G401.6 (cell line): ENCODE measurements around the gene ELP1.
"Not testable (repeated sequence)": the region's sequence is repeated elsewhere in the genome, so short reads cannot be mapped to it uniquely, and the experiment has no call there.

ENCODE experiments used
- FAIRE-seq: peaks from 2 replicates; lab custom pipeline; 2012; peaks lifted over from hg19 to GRCh38; lab: Jason Lieb, UNC

The ELP1 gene

DNA sequence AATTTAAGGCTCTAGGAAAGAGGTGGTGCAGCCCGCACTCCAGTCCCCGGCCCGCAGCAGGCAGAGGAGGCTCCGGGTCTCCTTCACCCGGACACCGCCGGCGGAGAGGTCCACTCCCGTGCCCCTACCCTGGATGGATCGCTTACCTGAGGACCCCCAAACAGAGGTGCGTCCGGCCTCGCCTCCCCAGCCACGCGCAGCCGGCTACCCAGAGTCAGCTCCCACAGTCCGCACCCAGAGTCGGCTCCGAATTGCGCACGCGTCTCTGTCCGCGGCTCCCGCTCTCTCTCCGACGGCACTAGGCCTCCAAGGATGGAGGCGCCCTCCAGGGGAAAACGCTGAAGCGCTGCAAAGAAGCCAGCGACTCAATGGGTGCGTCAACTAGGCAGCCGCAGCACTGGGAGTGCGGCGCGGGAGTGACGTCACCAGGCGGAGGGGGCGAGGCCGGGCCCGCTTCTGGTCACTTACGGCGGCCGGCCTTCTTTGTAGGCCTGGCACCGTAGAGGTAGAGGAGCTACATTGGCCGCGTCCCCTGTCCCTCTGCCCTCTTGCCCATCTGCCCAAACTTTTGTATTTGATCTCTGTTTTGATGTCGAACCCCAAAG, at the start of gene ELP1:
TSS of gene ELP1 (minus strand) at position 407 of the 605 bp plus-strand sequence. CDS start 2,978 bp downstream, outside the sequence.
- no peak for FAIRE-seq

DNA sequence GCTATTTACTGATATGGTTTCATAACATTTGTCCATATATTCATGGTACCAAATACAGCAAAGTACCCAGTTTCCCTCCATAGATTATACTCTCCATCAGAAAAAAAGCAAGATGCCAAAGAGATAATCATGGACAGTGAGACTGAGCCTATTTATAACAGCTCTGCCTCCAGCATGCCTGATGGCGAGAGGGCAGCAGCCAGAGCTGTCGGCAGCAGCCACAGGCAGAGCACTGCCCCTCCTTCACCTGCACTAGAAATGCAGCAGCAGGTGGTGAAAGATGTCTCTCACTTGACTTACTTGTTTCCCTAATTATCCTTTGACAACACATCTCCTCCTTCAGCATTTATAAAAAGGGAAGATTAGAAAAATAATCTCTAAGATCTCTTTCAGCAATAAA, 47.0 kb upstream of the ELP1 start:
- FAIRE-seq, result no peak

- FAIRE-seq, result no peak
Measured at GRCh38 chr9:108978205-108978604, 44.3 kb upstream of the ELP1 start.

DNA sequence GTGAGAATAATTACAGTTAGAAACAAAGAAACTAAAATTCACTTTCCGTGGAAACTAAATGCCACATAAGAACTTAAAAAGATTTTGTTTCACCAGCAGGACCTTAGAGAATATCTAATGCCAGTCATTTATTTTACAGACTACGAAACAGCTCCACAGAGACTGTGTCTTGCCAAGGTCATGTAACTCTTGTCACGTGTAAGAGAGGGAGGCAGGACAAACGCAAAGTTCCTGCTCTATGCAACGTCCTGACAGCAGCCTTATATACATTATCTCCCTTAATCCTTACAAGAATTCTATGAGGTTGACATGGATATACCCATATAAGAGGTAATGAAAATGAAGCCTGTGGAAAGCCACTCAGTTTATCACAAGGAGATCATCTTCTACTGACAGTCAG, 40.0 kb upstream of the ELP1 start:
- FAIRE-seq, result no peak

GRCh38 chr9:108972626-108973209, 38.8 kb upstream of the ELP1 start:
- no peak for FAIRE-seq

DNA sequence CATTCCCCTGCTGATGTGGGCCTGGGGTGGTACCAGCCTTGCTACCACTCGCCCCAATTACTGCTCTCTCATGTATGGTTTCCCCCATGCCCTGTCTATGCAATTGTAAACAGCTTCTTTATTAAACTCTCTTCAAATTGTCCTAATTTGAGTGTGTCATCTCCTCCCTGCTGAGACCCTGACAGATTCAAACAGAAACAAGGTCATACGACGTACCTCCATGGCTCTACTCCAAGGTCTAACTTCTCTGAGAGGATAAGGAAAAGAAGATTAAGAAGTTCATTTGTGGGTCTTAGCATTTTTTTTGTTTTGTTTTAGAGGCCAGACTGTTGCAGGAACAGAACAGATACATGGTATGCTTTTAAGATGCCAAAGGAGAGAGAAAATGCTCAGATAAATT, 38.3 kb upstream of the ELP1 start:
- FAIRE-seq, result no peak

GRCh38 chr9:108971392-108971791, 37.5 kb upstream of the ELP1 start:
- not testable (repeated sequence) for FAIRE-seq

GRCh38 chr9:108967916-108968315, 34.0 kb upstream of the ELP1 start:
- FAIRE-seq, result no peak

DNA sequence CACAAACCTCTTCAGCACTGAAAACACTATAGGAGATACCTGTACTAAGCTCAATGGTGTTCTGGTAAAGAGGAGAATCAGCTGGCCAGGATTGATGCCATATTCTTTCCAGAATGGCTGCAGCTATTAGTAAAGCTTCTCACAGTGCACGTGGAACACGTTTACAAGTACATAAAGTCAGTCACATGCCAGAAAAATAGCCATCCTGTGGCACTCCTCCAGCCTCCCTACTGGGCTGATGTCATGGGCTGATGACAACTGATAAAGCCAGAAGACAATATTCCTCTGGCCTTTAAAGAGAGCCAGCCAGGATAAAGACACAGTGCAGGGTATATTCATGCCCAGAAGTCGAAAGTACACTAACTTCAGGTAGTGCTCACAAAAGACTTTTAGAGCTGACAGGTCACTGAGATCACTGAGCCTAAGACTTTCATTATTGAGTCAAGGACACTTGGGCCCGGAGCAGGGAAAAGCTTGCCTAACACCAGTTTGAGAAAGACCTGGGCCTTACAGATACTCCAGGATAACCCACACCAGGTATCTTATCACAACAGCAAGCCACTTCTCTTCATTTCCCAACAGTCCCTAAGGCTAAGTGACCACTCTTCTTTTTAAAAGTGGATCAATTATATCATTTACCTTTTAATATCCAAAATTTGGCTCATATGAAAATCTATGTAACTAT, 29.7 kb upstream of the ELP1 start:
- no peak for FAIRE-seq

DNA sequence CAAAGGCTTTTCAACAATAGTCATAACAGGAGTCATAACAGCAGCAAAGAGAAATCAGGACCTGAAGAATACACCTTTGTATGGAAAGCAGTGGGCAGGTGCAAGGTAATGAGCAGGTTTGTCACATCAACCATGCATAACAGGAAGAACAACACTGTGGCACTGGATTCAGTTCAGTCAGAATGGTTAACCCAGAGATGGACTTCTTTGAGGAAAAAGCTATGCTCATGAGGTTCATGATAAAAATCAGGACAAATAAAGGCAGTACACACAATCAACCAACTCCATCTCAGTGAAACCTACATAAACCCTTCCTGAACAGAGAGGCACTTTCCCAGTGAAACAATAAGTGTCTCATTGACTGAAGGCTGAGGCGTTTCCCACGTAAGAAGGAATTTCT, 27.2 kb upstream of the ELP1 start:
- no peak for FAIRE-seq

DNA sequence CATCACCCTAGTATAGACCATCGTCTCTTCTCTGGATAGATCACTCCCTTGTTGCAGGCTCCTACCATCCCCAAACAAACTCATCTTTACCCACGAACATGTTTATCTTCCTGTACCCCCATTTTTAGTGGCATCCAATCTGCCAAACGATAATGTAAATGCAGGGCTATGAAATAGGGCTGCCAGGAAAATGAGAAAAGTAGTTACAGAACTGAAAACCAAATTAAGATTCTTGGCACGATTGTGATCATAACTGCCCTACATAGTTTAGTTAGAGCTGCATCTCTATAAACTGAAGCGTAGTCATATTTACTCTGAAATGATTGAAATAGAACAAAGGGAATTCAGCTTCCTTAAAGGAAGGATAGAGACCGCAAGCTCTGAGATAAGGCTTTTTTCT, 26.4 kb upstream of the ELP1 start:
- FAIRE-seq, result no peak

GRCh38 chr9:108956631-108957026, 22.7 kb upstream of the ELP1 start:
- FAIRE-seq, result peak; percentile 15

DNA sequence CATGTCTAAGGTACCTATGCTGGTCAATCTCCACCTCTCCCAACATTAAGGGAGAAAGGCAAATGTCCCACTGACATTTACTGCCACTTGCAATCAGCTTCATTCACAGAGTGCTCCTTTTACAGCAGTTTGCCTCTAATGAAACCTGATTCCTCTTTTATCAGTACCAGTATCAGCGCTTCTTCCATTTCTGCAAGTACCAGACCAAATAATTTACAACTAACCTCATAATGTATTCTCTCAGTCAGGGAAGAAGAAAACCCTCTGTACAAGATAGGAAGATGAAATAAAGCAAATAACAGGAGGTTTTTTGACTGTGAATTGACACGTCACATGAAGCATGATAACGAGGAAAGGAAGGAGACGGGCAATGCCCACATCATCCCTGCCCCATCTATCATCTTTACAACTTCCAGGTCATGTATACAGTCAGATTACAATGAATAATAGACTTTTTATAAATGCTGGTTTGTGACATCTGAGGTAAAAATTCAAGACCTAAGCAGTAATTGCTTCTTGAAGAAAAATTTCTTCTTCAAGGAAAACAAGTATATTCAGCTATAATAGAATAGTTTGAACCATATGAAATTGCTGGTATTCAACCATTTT, 22.2 kb upstream of the ELP1 start:
- FAIRE-seq, result no peak

DNA sequence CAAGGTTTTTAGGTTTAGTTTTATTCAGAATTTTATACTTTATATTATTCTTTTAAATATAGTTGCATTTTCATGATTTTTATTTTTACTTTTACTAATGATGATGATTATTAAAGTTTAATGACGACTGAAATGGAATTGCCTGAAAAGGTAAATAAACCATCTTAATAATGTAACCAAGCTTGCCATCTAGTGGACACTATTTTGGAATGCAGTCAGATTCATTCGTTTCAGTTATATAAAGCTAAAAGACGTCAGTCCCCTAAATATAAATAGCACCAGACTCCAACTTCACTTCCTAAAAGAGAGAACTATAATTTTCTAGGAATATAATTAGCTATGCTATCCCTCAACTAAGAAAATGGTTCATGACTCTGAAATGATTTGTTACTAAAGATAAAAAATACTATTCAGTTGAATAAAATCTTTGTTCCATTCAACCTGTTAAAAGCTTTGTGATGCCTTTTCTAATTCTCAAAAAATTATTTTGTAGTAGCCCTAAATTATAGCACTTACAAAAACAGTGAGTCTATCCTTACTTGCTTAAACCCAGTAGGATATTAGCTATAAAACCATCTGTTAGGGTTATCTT, 20.2 kb upstream of the ELP1 start:
- FAIRE-seq, result peak; percentile 91

DNA sequence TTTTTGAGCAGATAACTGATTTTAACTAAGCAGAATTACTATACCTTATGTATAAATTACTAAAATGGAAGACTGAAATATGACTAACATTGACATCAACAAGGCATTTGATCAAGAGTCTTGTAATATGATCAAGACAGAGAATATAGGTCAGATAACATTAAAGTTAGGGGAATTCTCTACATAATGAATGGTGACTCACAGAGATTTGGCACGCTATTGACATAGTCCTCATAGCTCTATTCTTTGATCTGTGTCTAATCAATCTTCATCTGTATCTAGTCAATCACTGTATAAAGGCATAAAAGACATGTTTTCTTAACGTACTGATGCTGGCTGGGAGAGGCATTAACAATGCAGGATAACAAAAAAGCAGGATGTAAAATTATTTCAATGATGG, 17.7 kb upstream of the ELP1 start:
- no peak for FAIRE-seq

DNA sequence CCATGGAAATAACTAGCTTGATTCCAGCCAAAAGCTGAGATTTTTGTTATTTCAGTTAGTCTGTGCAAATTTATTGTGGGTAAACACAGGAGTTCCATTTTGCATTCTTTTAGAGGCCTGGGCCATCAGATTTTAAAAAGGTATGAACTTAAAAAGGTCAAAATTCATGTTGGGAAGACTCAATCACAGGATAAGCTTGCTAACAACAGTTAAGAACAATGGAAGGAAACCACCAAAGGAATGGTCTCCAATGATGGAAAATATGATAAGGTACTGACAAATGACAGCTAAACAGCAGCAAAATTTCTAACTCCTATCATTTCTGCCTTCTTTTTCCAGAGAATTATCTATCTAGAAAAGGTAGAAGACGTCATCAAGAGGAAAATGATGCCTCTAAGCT, 16.2 kb upstream of the ELP1 start:
- no peak for FAIRE-seq

DNA sequence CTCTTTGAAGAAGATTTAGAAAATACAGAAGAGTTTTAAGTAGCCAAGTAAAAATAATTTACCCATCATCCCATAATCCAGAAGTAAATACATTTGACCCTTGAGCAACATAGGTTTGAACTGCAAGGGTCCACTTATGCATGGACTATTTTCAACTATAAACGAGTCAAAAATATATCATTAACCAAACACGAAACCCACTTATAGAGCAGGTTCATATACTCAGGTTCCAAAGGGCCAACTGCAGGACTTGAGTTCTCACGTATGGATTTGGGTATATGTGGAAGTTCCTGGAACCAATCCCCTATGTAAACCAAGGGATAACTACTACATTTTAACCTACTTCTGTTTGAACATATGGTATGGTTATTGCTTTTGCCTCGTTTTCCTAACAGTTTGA, 6.1 kb upstream of the ELP1 start:
- FAIRE-seq, result no peak

- FAIRE-seq, result no peak
Measured at GRCh38 chr9:108937561-108938305, 3.8 kb upstream of the ELP1 start.

- no peak for FAIRE-seq
Measured at GRCh38 chr9:108934323-108934893, 484 bp upstream of the ELP1 start, which contains the start of gene ABITRAM. TSS of gene ABITRAM (plus strand) at chr9:108934400. CDS start at chr9:108934487, 87 bp downstream.

DNA sequence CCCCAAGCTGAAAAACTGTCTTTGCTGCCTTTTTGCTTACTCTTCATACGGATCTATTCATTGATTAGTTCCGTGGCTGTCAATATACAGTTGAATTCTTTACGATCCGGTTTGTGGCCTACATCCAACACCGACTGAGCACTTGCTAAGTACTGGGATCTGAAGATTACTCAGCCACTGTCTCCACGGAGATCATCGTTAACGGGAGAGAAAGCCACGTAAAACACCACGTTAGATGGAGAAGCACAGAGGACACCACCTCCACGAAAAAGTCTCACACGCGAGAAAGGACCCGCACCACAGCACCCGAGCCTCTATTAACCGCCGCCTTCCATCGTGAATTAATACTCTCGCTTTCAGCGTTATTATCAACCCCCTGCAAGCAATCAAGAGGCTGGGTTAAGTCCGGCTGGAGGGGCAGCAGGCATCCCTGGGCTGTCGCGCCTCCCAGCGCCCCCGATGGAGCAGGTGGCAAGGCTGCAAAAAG, 650 bp downstream of the ELP1 start:
- no peak for FAIRE-seq

- no peak for FAIRE-seq
Measured at GRCh38 chr9:108928386-108928785, 5.5 kb downstream of the ELP1 start.

- FAIRE-seq, result no peak
Measured at GRCh38 chr9:108924466-108924865, 9.5 kb downstream of the ELP1 start.
